Adrenal gland (tissue), 12 donors: ENCODE measurements around the gene SUPT5H. TPM values are rescaled to one million over a fixed set of nuclear protein-coding genes. Genes with fewer than 3 reads are reported as not detected.

Experiments used
- DNase-seq, 7 donors: peaks; one replicate each; pipeline ENCODE4 v3.0.0-alpha.2; 2019 to 2020
- H3K27ac ChIP-seq, 5 donors: fragments of 200-600 bp; sonication (generic) in 4 of 5; 1 replicate in 3 of 5; 2 replicates in 2 of 5; pipeline versions ENCODE4 v1.5.1 to v1.8.0; 2016 to 2020; ENCODE audit warnings: mild to moderate bottlenecking in 1 of 5
- H3K27me3 ChIP-seq: fragments of 200-600 bp; 2 replicates; pipeline ENCODE4 v1.8.0; 2021
- H3K36me3 ChIP-seq, 2 donors: fragments of 200-600 bp; replicated peaks in 1 of 2; 1 replicate in 1 of 2; 2 replicates in 1 of 2; pipeline versions ENCODE4 v1.5.1 to v1.8.0; 2018 to 2022
- H3K4me1 ChIP-seq, 2 donors: fragments of 200-600 bp; replicated peaks in 1 of 2; 1 replicate in 1 of 2; 2 replicates in 1 of 2; pipeline versions ENCODE4 v1.5.1 to v1.8.0; 2018 to 2021
- H3K4me3 ChIP-seq, 4 donors: fragments of 200-600 bp; sonication (generic) in 3 of 4; one replicate each; pipeline ENCODE4 v1.5.1; 2016 to 2018
- H3K9me3 ChIP-seq, 3 donors: fragments of 200-600 bp; sonication (generic) in 1 of 3; replicated peaks in 1 of 3; 1 replicate in 2 of 3; 2 replicates in 1 of 3; pipeline versions ENCODE4 v1.5.1 to v1.8.0; 2016 to 2021
- CTCF ChIP-seq, 6 experiments: fragments of 450-650 bp in 4 of 6; fragments of 200-600 bp in 2 of 6; sonication (generic) in 1 of 6; IDR thresholded peaks; 1 replicate in 5 of 6; 2 replicates in 1 of 6; pipeline versions ENCODE4 v1.5.1 to v1.8.0; 2016 to 2021; ENCODE audit warnings: antibody characterized with exemption in 6 of 6, mild to moderate bottlenecking in 2 of 6, moderate library complexity in 1 of 6
- POLR2A ChIP-seq, 2 donors: fragments of 450-650 bp; IDR thresholded peaks; one replicate each; pipeline ENCODE4 v1.6.1; 2017; ENCODE audit warnings: antibody characterized with exemption in 2 of 2, mild to moderate bottlenecking in 2 of 2, moderate library complexity in 1 of 2
- WGBS, 4 donors: extraction: QIAGEN DNeasy Blood & Tissue Kit in 2 of 4; methylation state at CpG; one replicate each; pipeline versions ENCODE4 v1.1.5 to v1.1.7; 2013 to 2017; 5-methylcytosine and 5-hydroxymethylcytosine counted together
- intact Hi-C, 2 donors: fragments of 100-400 bp; cut with DNase I; formaldehyde crosslinking; loops; one replicate each; pipeline versions ENCODE4 v1.14.1 to v1.15.0; 2022 to 2023
- polyA plus RNA-seq, 3 donors: library from polyadenylated mRNA; stranded (reverse); fragments of 200-250 nt in 2 of 3; fragments of 350-450 nt in 1 of 3; fragmentation: Illumina TruSeq in 1 of 3; extraction: RNeasy Lipid Tissue Mini Kit (QIAGEN cat#74804) in 1 of 3; gene quantifications; one replicate each; pipeline ENCODE4 v1.2.3, GENCODE V29; 2013 to 2014
- total RNA-seq, 9 donors: library from RNA; depleted of rRNA in 4 of 9; stranded (reverse); fragments of >200 nt in 4 of 9; fragments of 120-200 nt in 1 of 9; fragmentation: NEBNext Ultra II Directional in 1 of 9; extraction: Animal tissue kit (Norgen Biotek cat#: 25700) in 1 of 9; gene quantifications; one replicate each; pipeline versions ENCODE4 v1.1.0 to v1.2.4, GENCODE V29; 2013 to 2023
- donor health status: healthy with polysubstance abuse.
- donor health status: Bipolar disorder and iron deficiency.
- donor health status: DM: yes; HTN: yes; CAD: no.
- donor health status: DM: no; HTN: no; CAD: no.
- donor health status: DM: no; HTN: no; CAD: no.
- donor health status: DM: yes; HTN: yes; CAD: no.

Gene SUPT5H
- total and polyA plus RNA-seq, 12 donors, result 42.0 to 612 (median 99.1) TPM

- DNase-seq, result no peak
- WGBS, 4 donors, result 92 to 95% (median 93%) methylated on average over 2 to 7 of the region's 7 CpGs
- peaks cover 0 to 89% of the 10 kb centered on the region in 2 donors for H3K36me3 ChIP-seq
Observed at GRCh38 chr19:39467941-39468340, 22.6 kb downstream of the SUPT5H start.

GRCh38 chr19:39469036-39469435 lies 23.7 kb downstream of the SUPT5H start:
- Histone ChIP-seq H3K4me3 (no peak overlapping the region), H3K36me3 (peaks cover 0 to 99% of the 10 kb centered on the region in 2 donors), H3K27me3 (no peaks in the 10 kb centered on the region), H3K27ac (no peak overlapping the region), H3K9me3 (no peaks in the 10 kb centered on the region), H3K4me1 (no peaks in the 10 kb centered on the region)
- TF ChIP-seq POLR2A (IDR thresholded peaks at IDR 0.05) (no peak), CTCF (IDR thresholded peaks at IDR 0.05) (no peak)
- intact Hi-C loops, result no loop called here
- WGBS, 4 donors, result 89 to 97% (median 90%) methylated on average over 5 to 11 of the region's 11 CpGs
- DNase-seq, result no peak

More at GRCh38 chr19:39467941-39468340, 22.6 kb downstream of the SUPT5H start:
- Histone ChIP-seq H3K27me3 (no peaks in the 10 kb centered on the region), H3K4me3 (no peak overlapping the region), H3K9me3 (no peaks in the 10 kb centered on the region), H3K27ac (no peak overlapping the region), H3K4me1 (no peaks in the 10 kb centered on the region)
- intact Hi-C loops, result no loop called here
- TF ChIP-seq CTCF (IDR thresholded peaks at IDR 0.05) (no peak), POLR2A (IDR thresholded peaks at IDR 0.05) (no peak)

- intact Hi-C loops, result no loop called here
- Histone ChIP-seq H3K27me3 (no peaks in the 10 kb centered on the region), H3K36me3 (peaks cover 0 to 99% of the 10 kb centered on the region in 2 donors), H3K9me3 (no peaks in the 10 kb centered on the region), H3K4me1 (no peaks in the 10 kb centered on the region), H3K27ac (no peak overlapping the region), H3K4me3 (no peak overlapping the region)
- WGBS, 4 donors, result 90 to 95% (median 94%) methylated on average over 6 of the region's 6 CpGs
- no peak for DNase-seq
- TF ChIP-seq POLR2A (IDR thresholded peaks at IDR 0.05), result no peak
- no peak for TF ChIP-seq CTCF (IDR thresholded peaks at IDR 0.05)
Observed at GRCh38 chr19:39469567-39469966, 24.2 kb downstream of the SUPT5H start.

GRCh38 chr19:39470724-39471339 lies 25.4 kb downstream of the SUPT5H start:
- no peaks in the 10 kb centered on the region for H3K9me3 ChIP-seq
- peak in 1 of 7 donors; percentile 47 for DNase-seq
- H3K36me3 ChIP-seq, result peaks cover 0 to 99% of the 10 kb centered on the region in 2 donors
- 74 to 89% (median 75%) methylated on average over 6 to 7 of the region's 7 CpGs for WGBS, 4 donors
- H3K27ac ChIP-seq, result no peak overlapping the region
- no peak overlapping the region for H3K4me3 ChIP-seq
- intact Hi-C loops, result loop anchor here (5.0 to 10.0 kb wide), 2 partner anchors 61 to 64 kb away; partner anchors contain the start of gene EID2B (in 2 of the 2)
- TF ChIP-seq CTCF (IDR thresholded peaks at IDR 0.05) (no peak), POLR2A (IDR thresholded peaks at IDR 0.05) (no peak)
- H3K4me1 ChIP-seq, result no peaks in the 10 kb centered on the region
- no peaks in the 10 kb centered on the region for H3K27me3 ChIP-seq
